HEK293 (cell line): ENCODE results near the gene PRKAR2B.

Experiments used
- CTCF ChIA-PET: fragments of 350-600 bp; formaldehyde crosslinking; extraction: SDS; loops from one replicate; lab custom pipeline; 2021; ENCODE audit warnings: antibody characterized with exemption; lab: Yijun Ruan, JAX
- POLR2A ChIA-PET: fragments of 300-600 bp; formaldehyde crosslinking; extraction: SDS; loops from one replicate; lab custom pipeline; 2020; ENCODE audit warnings: antibody characterized with exemption, inconsistent platforms; lab: Yijun Ruan, JAX
- H3K27ac ChIP-seq: fragments of 200-500 bp; sonication (Bioruptor generic); 2 replicates; pipeline ENCODE4 v1.5.1; 2014; ENCODE audit warnings: low read depth, low read length, control low read depth, inconsistent platforms; ENCODE audit errors: extremely low read depth
- H3K36me3 ChIP-seq, 2 experiments: fragments of 200-500 bp in 1 of 2; sonication (Bioruptor generic) in 1 of 2; 1 replicate in 1 of 2; 2 replicates in 1 of 2; pipeline ENCODE4 v1.5.1; 2014 to 2017; ENCODE audit warnings: inconsistent platforms in 2 of 2, low read length in 2 of 2; ENCODE audit not compliant: control insufficient read depth in 2 of 2, insufficient read depth in 1 of 2
- H3K4me1 ChIP-seq: fragments of 200-500 bp; sonication (Bioruptor generic); 2 replicates; pipeline ENCODE4 v1.5.1; 2014; ENCODE audit warnings: mild to moderate bottlenecking, low read length, inconsistent platforms; ENCODE audit not compliant: control insufficient read depth, insufficient read depth
- H3K4me3 ChIP-seq: 2 replicates; pipeline ENCODE4 v1.5.1; 2011; ENCODE audit warnings: low read depth, mild to moderate bottlenecking, control low read depth, low read length, moderate library complexity
- H3K9me3 ChIP-seq: fragments of 200-500 bp; sonication (Bioruptor generic); 2 replicates; pipeline ENCODE4 v1.5.1; 2014; ENCODE audit warnings: low read depth, low read length, inconsistent platforms; ENCODE audit not compliant: control insufficient read depth, insufficient read depth
- EGR2 ChIP-seq: fragments of 450-650 bp; formaldehyde crosslinking; IDR thresholded peaks from 2 replicates; pipeline ENCODE4 v1.5.1; 2016; ENCODE audit warnings: low read depth, missing biosample characterization, missing genetic modification characterization
- GLI4 ChIP-seq: fragments of 450-650 bp; formaldehyde crosslinking; IDR thresholded peaks from 2 replicates; pipeline ENCODE4 v1.5.1; 2016; ENCODE audit warnings: missing biosample characterization, missing genetic modification characterization
- PRDM6 ChIP-seq: fragments of 450-650 bp; formaldehyde crosslinking; IDR thresholded peaks from 2 replicates; pipeline ENCODE4 v1.5.1; 2017; ENCODE audit warnings: missing biosample characterization, missing genetic modification characterization
- REPIN1 ChIP-seq: fragments of 450-650 bp; formaldehyde crosslinking; IDR thresholded peaks from 2 replicates; pipeline ENCODE4 v1.5.1; 2017; ENCODE audit warnings: missing biosample characterization, missing genetic modification characterization, low read depth
- SCRT1 ChIP-seq: fragments of 450-650 bp; formaldehyde crosslinking; IDR thresholded peaks from 2 replicates; pipeline ENCODE4 v1.5.1; 2016; ENCODE audit warnings: missing biosample characterization, missing genetic modification characterization, borderline replicate concordance
- WT1 ChIP-seq: fragments of 450-650 bp; formaldehyde crosslinking; IDR thresholded peaks from 2 replicates; pipeline ENCODE4 v1.5.1; 2016; ENCODE audit warnings: missing biosample characterization, missing genetic modification characterization
- YY2 ChIP-seq: fragments of 450-650 bp; formaldehyde crosslinking; IDR thresholded peaks from 2 replicates; pipeline ENCODE4 v1.5.1; 2016; ENCODE audit warnings: missing biosample characterization, missing genetic modification characterization
- ZBTB1 ChIP-seq: fragments of 450-650 bp; formaldehyde crosslinking; IDR thresholded peaks from 2 replicates; pipeline ENCODE4 v1.5.1; 2016; ENCODE audit warnings: missing biosample characterization, missing genetic modification characterization
- ZBTB26 ChIP-seq: fragments of 450-650 bp; formaldehyde crosslinking; optimal IDR thresholded peaks from 2 replicates; pipeline ENCODE3; 2016; ENCODE audit warnings: missing biosample characterization, mild to moderate bottlenecking, missing genetic modification characterization
- ZFP37 ChIP-seq: fragments of 450-650 bp; formaldehyde crosslinking; IDR thresholded peaks from 2 replicates; pipeline ENCODE4 v1.5.1; 2016; ENCODE audit warnings: missing biosample characterization, missing genetic modification characterization
- ZFP69B ChIP-seq: fragments of 450-650 bp; formaldehyde crosslinking; IDR thresholded peaks from 2 replicates; pipeline ENCODE4 v1.5.1; 2016; ENCODE audit warnings: missing biosample characterization, missing genetic modification characterization
- ZNF132 ChIP-seq: fragments of 450-650 bp; formaldehyde crosslinking; IDR thresholded peaks from 2 replicates; pipeline ENCODE4 v1.5.1; 2017; ENCODE audit warnings: missing biosample characterization, missing genetic modification characterization, borderline replicate concordance
- ZNF169 ChIP-seq: fragments of 450-650 bp; formaldehyde crosslinking; IDR thresholded peaks from 2 replicates; pipeline ENCODE4 v1.5.1; 2016; ENCODE audit warnings: missing biosample characterization, missing genetic modification characterization
- ZNF26 ChIP-seq: fragments of 450-650 bp; formaldehyde crosslinking; IDR thresholded peaks from 2 replicates; pipeline ENCODE4 v1.5.1; 2016; ENCODE audit warnings: missing biosample characterization, missing genetic modification characterization
- ZNF266 ChIP-seq: fragments of 450-650 bp; formaldehyde crosslinking; IDR thresholded peaks from 2 replicates; pipeline ENCODE4 v1.5.1; 2016; ENCODE audit warnings: missing biosample characterization, missing genetic modification characterization, low read depth
- ZNF280C ChIP-seq: fragments of 450-650 bp; formaldehyde crosslinking; IDR thresholded peaks from 2 replicates; pipeline ENCODE4 v1.5.1; 2016; ENCODE audit warnings: missing biosample characterization, missing genetic modification characterization
- ZNF302 ChIP-seq: fragments of 450-650 bp; formaldehyde crosslinking; IDR thresholded peaks from 2 replicates; pipeline ENCODE4 v1.5.1; 2016; ENCODE audit warnings: missing biosample characterization, missing genetic modification characterization, low read depth
- ZNF324 ChIP-seq: fragments of 450-650 bp; formaldehyde crosslinking; IDR thresholded peaks from 2 replicates; pipeline ENCODE4 v1.5.1; 2016; ENCODE audit warnings: missing biosample characterization, missing genetic modification characterization
- ZNF549 ChIP-seq: fragments of 450-650 bp; IDR thresholded peaks from 2 replicates; pipeline ENCODE4 v1.5.1; 2018; ENCODE audit warnings: missing biosample characterization, missing genetic modification characterization, mild to moderate bottlenecking, inconsistent platforms, moderate library complexity
- ZNF558 ChIP-seq: fragments of 450-650 bp; formaldehyde crosslinking; IDR thresholded peaks from 2 replicates; pipeline ENCODE4 v1.5.1; 2016; ENCODE audit warnings: missing biosample characterization, missing genetic modification characterization
- ZNF623 ChIP-seq: fragments of 450-650 bp; formaldehyde crosslinking; IDR thresholded peaks from 2 replicates; pipeline ENCODE4 v1.5.1; 2016; ENCODE audit warnings: missing biosample characterization, missing genetic modification characterization
- ZNF704 ChIP-seq: fragments of 450-650 bp; formaldehyde crosslinking; IDR thresholded peaks from 2 replicates; pipeline ENCODE4 v1.5.1; 2016; ENCODE audit warnings: missing biosample characterization, missing genetic modification characterization
- ZNF768 ChIP-seq: fragments of 450-650 bp; formaldehyde crosslinking; IDR thresholded peaks from 2 replicates; pipeline ENCODE4 v1.5.1; 2018; ENCODE audit warnings: missing biosample characterization, mild to moderate bottlenecking, missing genetic modification characterization
- ZNF776 ChIP-seq: fragments of 450-650 bp; formaldehyde crosslinking; IDR thresholded peaks from 2 replicates; pipeline ENCODE4 v1.5.0; 2017; ENCODE audit warnings: missing biosample characterization, missing genetic modification characterization, borderline replicate concordance
- ZSCAN4 ChIP-seq: fragments of 450-650 bp; formaldehyde crosslinking; IDR thresholded peaks from 2 replicates; pipeline ENCODE4 v1.5.1; 2017; ENCODE audit warnings: missing biosample characterization, missing genetic modification characterization

PRKAR2B gene

GRCh38 chr7:107032720-107033438, 11.6 kb upstream of the PRKAR2B start (continued):
- TF ChIP-seq GLI4 (tag by site-specific recombination), result no peak
- TF ChIP-seq REPIN1, result no peak
- no peak for TF ChIP-seq ZNF266 (tag by site-specific recombination)
- TF ChIP-seq ZFP37 (tag by site-specific recombination), result no peak
- TF ChIP-seq ZNF704 (tag by site-specific recombination), result no peak
- TF ChIP-seq ZNF558, result no peak
- no peak for TF ChIP-seq ZNF26 (tag by site-specific recombination)
- TF ChIP-seq ZBTB26, result no peak
- TF ChIP-seq ZNF776 (tag by site-specific recombination), result no peak
- TF ChIP-seq WT1 (tag by site-specific recombination), result no peak
- no peak for TF ChIP-seq ZNF169 (tag by site-specific recombination)

- ChIA-PET CTCF (no interaction called here), POLR2A (no interaction called here)
- Histone ChIP-seq H3K36me3 (no peaks in the 10 kb centered on the region), H3K4me1 (peaks cover under 1% of the 10 kb centered on the region; the same call in 1 of the 2 replicates), H3K4me3 (no peak overlapping the region), H3K27ac (no peak overlapping the region), H3K9me3 (no peaks in the 10 kb centered on the region)
- TF ChIP-seq EGR2 (tag by site-specific recombination), result no peak
- no peak for TF ChIP-seq ZNF302 (tag by site-specific recombination)
- no peak for TF ChIP-seq ZNF768 (tag by site-specific recombination)
- no peak for TF ChIP-seq ZNF132
- no peak for TF ChIP-seq ZFP69B (tag by site-specific recombination)
- no peak for TF ChIP-seq ZBTB1
- no peak for TF ChIP-seq ZNF623 (tag by site-specific recombination)
- TF ChIP-seq ZNF280C (tag by site-specific recombination), result no peak
- TF ChIP-seq ZNF266 (tag by site-specific recombination), result no peak
- no peak for TF ChIP-seq ZSCAN4 (tag by site-specific recombination)
- no peak for TF ChIP-seq REPIN1
- no peak for TF ChIP-seq ZNF324
- no peak for TF ChIP-seq PRDM6
- TF ChIP-seq ZNF549 (tag by site-specific recombination), result no peak
- TF ChIP-seq SCRT1 (tag by site-specific recombination), result no peak
- no peak for TF ChIP-seq YY2 (tag by site-specific recombination)
These were observed 10.0 kb upstream of the PRKAR2B start for GRCh38 chr7:107034553-107034952.
